GM18951 (cell line): Measurements from ENCODE around the gene CETP.

Source experiments
- POLR2A ChIP-seq: IDR thresholded peaks from 4 replicates; pipeline ENCODE4 v1.6.1; 2011; ENCODE audit warnings: mild to moderate bottlenecking; ENCODE audit not compliant: insufficient read length, insufficient read depth; ENCODE audit errors: extremely low read depth
- in situ Hi-C: fragments of 300-500 bp; cut with MboI; formaldehyde crosslinking; loops from one replicate; pipeline ENCODE4 v1.12.0; 2022; ENCODE audit warnings: low sequenced_read_pairs, mixed read lengths, inconsistent platforms; ENCODE audit not compliant: unreplicated experiment

Gene CETP

DNA sequence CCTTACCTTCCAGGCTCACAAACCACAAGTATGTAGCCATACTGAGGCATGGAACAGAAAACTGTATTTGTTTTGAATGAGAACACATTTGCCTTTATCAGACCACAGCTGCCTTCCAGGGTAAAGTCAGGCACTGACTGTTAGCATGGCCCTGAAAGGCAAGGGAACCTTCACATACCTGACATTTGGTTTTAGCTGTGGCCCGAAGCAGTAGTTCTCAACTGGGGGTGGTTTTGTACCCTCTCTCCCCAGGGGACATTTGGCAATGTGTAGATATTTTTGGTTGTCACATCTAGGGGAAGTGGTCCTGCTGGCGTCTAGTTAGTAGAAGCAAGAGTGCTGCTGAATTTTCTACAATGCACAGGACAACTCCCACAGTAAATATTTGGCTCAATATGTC lies 20.7 kb upstream of the CETP start:
- in situ Hi-C loops = no loop called here

GRCh38 chr16:56941856-56942331 lies 19.9 kb upstream of the CETP start:
- in situ Hi-C loops = no loop called here

More for the DNA sequence above, 20.7 kb upstream of the CETP start:
- TF ChIP-seq POLR2A = peak; percentile 15

DNA sequence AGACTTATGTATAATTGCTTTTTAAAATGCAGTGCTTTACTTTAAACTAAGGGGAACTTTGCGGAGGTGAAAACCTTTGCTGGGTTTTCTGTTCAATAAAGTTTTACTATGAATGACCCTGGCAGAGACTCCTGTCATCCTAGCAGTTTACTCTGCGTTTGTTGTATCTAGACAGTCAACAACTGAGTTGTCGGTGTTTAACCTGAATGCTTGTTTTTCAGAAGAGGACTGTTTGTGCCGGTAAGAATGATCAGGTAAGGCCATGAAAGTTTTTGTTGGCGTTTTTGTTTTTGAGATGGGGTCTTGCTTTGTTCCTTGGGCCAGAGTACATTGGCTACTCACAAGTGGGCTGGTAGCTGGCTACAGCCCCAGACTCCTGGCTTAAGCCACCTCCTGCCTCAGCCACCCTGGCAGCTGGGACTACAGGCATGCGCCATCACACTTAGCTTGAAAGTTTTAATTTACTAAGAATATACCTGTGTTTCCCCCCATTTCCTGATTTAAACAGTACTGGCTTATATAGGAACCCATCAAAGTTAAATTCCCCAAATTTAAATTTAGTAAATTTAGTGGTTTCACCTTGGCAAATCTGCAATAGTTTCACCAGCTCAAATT lies 17.9 kb upstream of the CETP start:
- in situ Hi-C loops = no loop called here
- TF ChIP-seq POLR2A = no peak

More at GRCh38 chr16:56941856-56942331, 19.9 kb upstream of the CETP start:
- TF ChIP-seq POLR2A = peak; percentile 27

DNA sequence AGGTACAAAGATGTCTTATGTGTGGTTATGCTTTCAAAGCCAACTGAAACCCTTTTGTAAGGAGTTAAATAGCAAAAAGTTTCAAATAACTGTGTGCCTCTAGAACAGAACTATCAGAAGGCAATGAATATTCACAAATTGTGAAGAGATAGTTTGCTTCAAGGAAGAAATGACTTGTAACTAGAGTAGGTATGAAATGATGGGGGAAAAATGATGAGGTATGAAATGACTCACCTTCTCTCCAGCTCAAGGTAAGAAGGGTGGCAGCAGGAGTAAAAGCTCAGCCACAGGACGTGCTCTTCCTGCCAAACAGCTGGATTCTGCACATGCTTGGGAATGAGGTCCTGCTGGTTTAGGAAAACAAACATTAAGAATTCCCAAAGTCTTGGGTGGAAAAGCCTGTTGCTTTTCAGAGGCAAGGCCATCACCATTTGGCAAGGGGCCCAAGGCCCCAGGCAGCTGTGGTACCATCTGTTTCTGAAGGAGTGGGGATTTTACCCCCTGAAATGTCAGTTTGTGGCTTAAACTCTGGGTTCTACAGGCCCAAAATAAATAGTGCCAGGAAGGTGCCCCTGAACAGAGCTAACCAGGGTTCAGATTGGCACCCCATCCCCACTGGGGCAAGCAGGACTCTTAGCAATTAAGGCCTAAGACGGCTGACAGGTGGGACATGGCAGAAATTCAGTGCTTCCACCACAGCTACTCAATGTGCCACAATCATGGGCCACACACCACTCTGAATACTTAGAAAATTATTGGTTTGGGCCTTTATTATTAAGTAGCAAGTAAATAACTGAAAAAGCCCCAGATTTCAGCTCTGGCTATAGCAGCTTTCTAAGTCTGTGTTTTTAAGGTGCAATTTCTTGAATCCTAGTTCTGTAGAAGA lies 16.6 kb upstream of the CETP start:
- TF ChIP-seq POLR2A = no peak
- in situ Hi-C loops = no loop called here

- in situ Hi-C loops = no loop called here
- TF ChIP-seq POLR2A = no peak
Observed at GRCh38 chr16:56945847-56946527, 15.8 kb upstream of the CETP start.

GRCh38 chr16:56946767-56947603 lies 14.8 kb upstream of the CETP start:
- peak; percentile 37 for TF ChIP-seq POLR2A
- in situ Hi-C loops = no loop called here

GRCh38 chr16:56947604-56947995 lies 14.2 kb upstream of the CETP start:
- TF ChIP-seq POLR2A = no peak
- in situ Hi-C loops = no loop called here

GRCh38 chr16:56948234-56948633 lies 13.5 kb upstream of the CETP start:
- in situ Hi-C loops = no loop called here

GRCh38 chr16:56950051-56950450 lies 11.7 kb upstream of the CETP start:
- no peak for TF ChIP-seq POLR2A
- in situ Hi-C loops = loop anchor here (5.0 kb wide), 1 partner anchor 83 kb away; the partner anchor contains the start of gene SLC12A3

More at GRCh38 chr16:56948234-56948633, 13.5 kb upstream of the CETP start:
- TF ChIP-seq POLR2A = no peak

GRCh38 chr16:56950455-56950854 lies 11.3 kb upstream of the CETP start:
- in situ Hi-C loops = loop anchor here (5.0 kb wide), 1 partner anchor 83 kb away; the partner anchor contains the start of gene SLC12A3
- no peak for TF ChIP-seq POLR2A

- in situ Hi-C loops = loop anchor here (5.0 kb wide), 1 partner anchor 84 kb away; the partner anchor contains the start of gene SLC12A3
- TF ChIP-seq POLR2A = no peak
Observed at GRCh38 chr16:56950881-56951771, 10.6 kb upstream of the CETP start.
